MCF 10A (cell line): ENCODE data around the gene PDE6H. TPM values are rescaled to one million over a fixed set of nuclear protein-coding genes. Genes with fewer than 3 reads are reported as not detected.

ENCODE experiments used
- BruUV-seq: library from RNA; stranded (reverse); fragments of 400-500 nt; replicated peaks from 2 replicates; lab custom pipeline; 2021; lab: Mats Ljungman, UMichigan
- CTCF ChIA-PET: fragments of 300-600 bp; sonication (Branson Sonifier 250); formaldehyde crosslinking; extraction: SDS; loops from one replicate; lab custom pipeline; 2021; ENCODE audit warnings: antibody characterized with exemption, inconsistent platforms; lab: Yijun Ruan, JAX
- POLR2A ChIA-PET: fragments of 300-600, 350-650 bp; sonication (Branson Sonifier 250); formaldehyde crosslinking; extraction: SDS; loops from one replicate; lab custom pipeline; 2020; ENCODE audit warnings: antibody characterized with exemption, inconsistent platforms; lab: Yijun Ruan, JAX
- DNase-seq: peaks from one replicate; pipeline ENCODE4 v3.0.0-alpha.2; 2018; ENCODE audit not compliant: unreplicated experiment
- H3K27ac Mint-ChIP-seq: one replicate; pipeline ENCODE4 v1.8.0; 2022; ENCODE audit warnings: mild to moderate bottlenecking, low read depth, mixed read lengths; ENCODE audit not compliant: unreplicated experiment
- H3K27me3 Mint-ChIP-seq: one replicate; pipeline ENCODE4 v1.8.0; 2022; ENCODE audit warnings: mixed read lengths; ENCODE audit not compliant: insufficient read depth, unreplicated experiment
- H3K36me3 Mint-ChIP-seq: one replicate; pipeline ENCODE4 v1.8.0; 2022; ENCODE audit warnings: mild to moderate bottlenecking, moderate library complexity, mixed read lengths; ENCODE audit not compliant: insufficient read depth, unreplicated experiment
- H3K4me1 Mint-ChIP-seq: one replicate; pipeline ENCODE4 v1.8.0; 2022; ENCODE audit warnings: mixed read lengths; ENCODE audit not compliant: insufficient read depth, unreplicated experiment
- H3K4me3 Mint-ChIP-seq: one replicate; pipeline ENCODE4 v1.8.0; 2022; ENCODE audit warnings: mild to moderate bottlenecking, moderate library complexity, mixed read lengths; ENCODE audit not compliant: unreplicated experiment
- H3K9me3 Mint-ChIP-seq: one replicate; pipeline ENCODE4 v1.8.0; 2022; ENCODE audit warnings: mixed read lengths; ENCODE audit not compliant: unreplicated experiment
- CTCF ChIP-seq: fragments of 200-600 bp; IDR thresholded peaks from one replicate; pipeline ENCODE4 v1.8.0; 2022; ENCODE audit warnings: antibody characterized with exemption, mild to moderate bottlenecking; ENCODE audit not compliant: unreplicated experiment
- intact Hi-C: fragments of 100-400 bp; cut with micrococcal nuclease; formaldehyde crosslinking; loops from 2 replicates; pipeline ENCODE4 v1.14.1; 2022
- total RNA-seq: library from RNA; stranded (reverse); gene quantifications from 2 replicates; pipeline ENCODE4 v1.2.3, GENCODE V29; 2022

PDE6H gene
- total RNA-seq, 1 experiment from 2014 or later: not detected

GRCh38 chr12:14946162-14946561 lies 26.7 kb upstream of the PDE6H start:
- POLR2A ChIA-PET: interaction anchor here (0.9 to 1.1 kb wide), 2 partner anchors 10 to 12 kb away, joined by 3 read pairs; no protein-coding TSS in a partner anchor
- DNase-seq: no peak
- Mint-ChIP-seq H3K9me3 (no peaks in the 10 kb centered on the region), H3K4me1 (peaks cover 31% of the 10 kb centered on the region), H3K36me3 (peaks cover 23% of the 10 kb centered on the region), H3K4me3 (peak overlapping the region; percentile 22), H3K27ac (peak overlapping the region; percentile 70), H3K27me3 (no peaks in the 10 kb centered on the region)
- no peak for TF ChIP-seq CTCF
- CTCF ChIA-PET: interaction anchor here (0.7 to 1.2 kb wide), 3 partner anchors 9 to 99 kb away, joined by 3 to 4 read pairs (median 3); no protein-coding TSS in a partner anchor
- intact Hi-C loops: no loop called here
- no TSS peak for BruUV-seq

- TF ChIP-seq CTCF: no peak
- Mint-ChIP-seq H3K36me3 (peaks cover 21% of the 10 kb centered on the region), H3K27ac (peak overlapping the region; percentile 70), H3K4me3 (no peak overlapping the region), H3K27me3 (no peaks in the 10 kb centered on the region), H3K4me1 (peaks cover 37% of the 10 kb centered on the region), H3K9me3 (no peaks in the 10 kb centered on the region)
- intact Hi-C loops: no loop called here
- no peak for DNase-seq
- ChIA-PET POLR2A (interaction anchor here (0.9 to 1.1 kb wide), 2 partner anchors 11 to 13 kb away, joined by 3 read pairs; no protein-coding TSS in a partner anchor), CTCF (no interaction called here)
- no TSS peak for BruUV-seq
Measured at GRCh38 chr12:14946861-14947260, 26.0 kb upstream of the PDE6H start.

DNA sequence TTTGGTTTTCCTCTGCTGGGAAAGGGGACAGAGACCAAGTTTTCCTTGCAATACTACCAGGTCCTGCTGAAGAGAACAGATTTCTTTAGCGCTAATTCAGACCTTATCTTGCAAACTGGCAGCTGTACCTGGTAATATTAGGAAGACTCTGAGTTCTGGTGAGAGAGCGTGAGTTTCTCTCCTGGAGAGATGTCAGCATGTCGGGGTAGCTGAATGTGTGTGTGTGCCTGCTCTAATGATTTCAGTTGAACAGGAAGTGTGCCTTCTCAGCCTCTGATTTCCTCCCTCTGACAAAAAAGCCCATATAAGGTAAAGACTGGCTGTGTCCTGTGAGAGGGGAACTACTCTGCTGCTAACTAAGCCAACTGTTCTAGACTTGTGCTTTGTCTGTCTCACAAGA lies 24.2 kb upstream of the PDE6H start:
- H3K27ac Mint-ChIP-seq: peak overlapping the region; percentile 77
- TF ChIP-seq CTCF: no peak
- ChIA-PET POLR2A (interaction anchor here (0.6 to 0.9 kb wide), 4 partner anchors 10 to 211 kb away, joined by 3 to 4 read pairs (median 3); no protein-coding TSS in a partner anchor), CTCF (interaction anchor here (0.7 kb wide), 2 partner anchors 13 to 42 kb away, joined by 3 to 4 read pairs; no protein-coding TSS in a partner anchor)
- H3K9me3 Mint-ChIP-seq: no peaks in the 10 kb centered on the region
- no peak for DNase-seq
- no TSS peak for BruUV-seq
- H3K27me3 Mint-ChIP-seq: no peaks in the 10 kb centered on the region
- peaks cover 46% of the 10 kb centered on the region for H3K4me1 Mint-ChIP-seq
- no peak overlapping the region for H3K4me3 Mint-ChIP-seq
- intact Hi-C loops: no loop called here
- peaks cover 7% of the 10 kb centered on the region for H3K36me3 Mint-ChIP-seq

GRCh38 chr12:14949631-14950030 lies 23.2 kb upstream of the PDE6H start:
- no peak for TF ChIP-seq CTCF
- Mint-ChIP-seq H3K4me3 (no peak overlapping the region), H3K27ac (peak overlapping the region; percentile 77), H3K36me3 (peaks cover 6% of the 10 kb centered on the region), H3K9me3 (no peaks in the 10 kb centered on the region), H3K4me1 (peaks cover 50% of the 10 kb centered on the region), H3K27me3 (no peaks in the 10 kb centered on the region)
- intact Hi-C loops: no loop called here
- DNase-seq: no peak
- ChIA-PET POLR2A (no interaction called here), CTCF (no interaction called here)
- BruUV-seq: no TSS peak
